Uterus (tissue), 4 donors: ENCODE data around the gene ACSF2. TPM values are rescaled to one million over a fixed set of nuclear protein-coding genes. Genes with fewer than 3 reads are reported as not detected.
A peak's percentile ranks its signal among the peaks of the same experiment; 100 is the strongest.

ENCODE experiments used
- DNase-seq, 2 donors: peaks; one replicate each; pipeline ENCODE4 v3.0.0-alpha.2; 2019 to 2020
- H3K27ac ChIP-seq, 2 donors: fragments of 200-600 bp; sonication (generic); 1 replicate in 1 of 2; 2 replicates in 1 of 2; pipeline ENCODE4 v1.5.1; 2016 to 2018
- H3K27me3 ChIP-seq, 2 donors: fragments of 200-600 bp; sonication (generic); one replicate each; pipeline ENCODE4 v1.5.1; 2018 to 2019; ENCODE audit warnings: control low read depth in 1 of 2
- H3K36me3 ChIP-seq, 2 donors: fragments of 200-600 bp; sonication (generic); one replicate each; pipeline ENCODE4 v1.5.1; 2019; ENCODE audit warnings: control low read depth in 1 of 2
- H3K4me1 ChIP-seq, 2 donors: fragments of 200-600 bp; sonication (generic); one replicate each; pipeline ENCODE4 v1.5.1; 2018 to 2019; ENCODE audit warnings: control low read depth in 1 of 2
- H3K4me3 ChIP-seq, 2 donors: fragments of 200-600 bp; sonication (generic); 1 replicate in 1 of 2; 2 replicates in 1 of 2; pipeline ENCODE4 v1.5.1; 2018 to 2019; ENCODE audit warnings: mild to moderate bottlenecking in 1 of 2
- H3K9me3 ChIP-seq, 2 donors: fragments of 200-600 bp; sonication (generic); one replicate each; pipeline ENCODE4 v1.5.1; 2019; ENCODE audit warnings: control low read depth in 1 of 2
- POLR2A ChIP-seq, 2 donors: fragments of 450-650 bp; IDR thresholded peaks; one replicate each; pipeline ENCODE4 v1.6.1; 2016; ENCODE audit warnings: antibody characterized with exemption in 2 of 2, mild to moderate bottlenecking in 1 of 2, moderate library complexity in 1 of 2
- intact Hi-C: fragments of 100-400 bp; cut with DNase I; formaldehyde crosslinking; loops from one replicate; pipeline ENCODE4 v1.15.1; 2023; ENCODE audit warnings: low total_unique reads
- total RNA-seq, 4 donors: library from RNA; depleted of rRNA in 3 of 4; stranded (reverse); fragments of >200 nt in 3 of 4; gene quantifications; one replicate each; pipeline versions ENCODE4 v1.1.0 to v1.2.4, GENCODE V29; 2014 to 2023
- TF ChIP-seq, protein P1 (sequence below), 4 experiments: fragments of 200-600 bp in 2 of 4; fragments of 450-650 bp in 2 of 4; sonication (generic) in 2 of 4; IDR thresholded peaks; one replicate each; pipeline ENCODE4 v1.5.1; 2016 to 2019; ENCODE audit warnings: antibody characterized with exemption in 4 of 4, mild to moderate bottlenecking in 2 of 4, moderate library complexity in 1 of 4
- donor health status: DM: yes; HTN: yes; CAD: no.

Gene ACSF2, protein sequence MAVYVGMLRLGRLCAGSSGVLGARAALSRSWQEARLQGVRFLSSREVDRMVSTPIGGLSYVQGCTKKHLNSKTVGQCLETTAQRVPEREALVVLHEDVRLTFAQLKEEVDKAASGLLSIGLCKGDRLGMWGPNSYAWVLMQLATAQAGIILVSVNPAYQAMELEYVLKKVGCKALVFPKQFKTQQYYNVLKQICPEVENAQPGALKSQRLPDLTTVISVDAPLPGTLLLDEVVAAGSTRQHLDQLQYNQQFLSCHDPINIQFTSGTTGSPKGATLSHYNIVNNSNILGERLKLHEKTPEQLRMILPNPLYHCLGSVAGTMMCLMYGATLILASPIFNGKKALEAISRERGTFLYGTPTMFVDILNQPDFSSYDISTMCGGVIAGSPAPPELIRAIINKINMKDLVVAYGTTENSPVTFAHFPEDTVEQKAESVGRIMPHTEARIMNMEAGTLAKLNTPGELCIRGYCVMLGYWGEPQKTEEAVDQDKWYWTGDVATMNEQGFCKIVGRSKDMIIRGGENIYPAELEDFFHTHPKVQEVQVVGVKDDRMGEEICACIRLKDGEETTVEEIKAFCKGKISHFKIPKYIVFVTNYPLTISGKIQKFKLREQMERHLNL
- 10 to 100 TPM; 16.7 to 60.6 (median 45.7) TPM for total RNA-seq

DNA sequence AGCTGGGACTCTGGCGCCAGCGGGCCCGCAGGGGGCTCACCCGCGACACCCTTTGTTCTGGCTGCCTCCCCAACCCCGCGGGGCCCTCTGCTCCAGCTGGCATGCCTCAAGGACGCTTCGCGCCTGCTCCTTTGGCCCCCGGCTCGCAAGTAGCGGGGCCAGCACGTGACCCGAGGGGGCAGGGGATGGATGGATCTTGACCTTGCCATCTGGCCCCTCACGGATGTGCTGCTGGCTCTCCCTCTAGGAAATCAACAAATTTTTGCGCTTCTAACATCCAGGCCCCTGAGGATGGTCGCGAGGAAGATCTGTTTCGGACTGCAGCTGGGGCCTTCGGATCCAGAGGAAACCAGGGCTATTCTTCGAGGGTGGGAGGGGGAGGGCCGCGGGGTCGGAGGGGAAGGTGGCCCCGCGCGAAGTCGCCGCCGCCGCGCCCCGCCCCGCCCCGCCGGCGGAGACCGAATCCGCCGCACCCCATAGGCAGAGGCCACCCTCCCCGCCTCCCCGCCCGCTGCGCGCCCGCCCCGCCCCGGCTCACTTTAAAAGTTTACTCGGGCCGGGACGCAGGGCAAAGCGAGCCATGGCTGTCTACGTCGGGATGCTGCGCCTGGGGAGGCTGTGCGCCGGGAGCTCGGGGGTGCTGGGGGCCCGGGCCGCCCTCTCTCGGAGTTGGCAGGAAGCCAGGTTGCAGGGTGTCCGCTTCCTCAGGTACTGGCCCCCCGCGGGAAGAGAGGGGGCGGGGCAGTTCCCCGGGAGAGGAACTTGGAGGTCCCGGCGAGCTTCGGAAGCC lies at the start of gene ACSF2:
TSS of gene ACSF2 (plus strand) at position 537 of the 790 bp plus-strand sequence. CDS start at position 581, 44 bp downstream.
- peaks cover 0 to 4% of the 10 kb centered on the region in 2 donors for H3K4me1 ChIP-seq
- peak within 1 kb of the TSS; percentile 68 to 80 for H3K4me3 ChIP-seq
- DNase-seq: peak; percentile 60 to 75
- intact Hi-C loops: no loop called here
- no peaks in the 10 kb centered on the region for H3K36me3 ChIP-seq
- peak within 1 kb of the TSS; percentile 86 for H3K27ac ChIP-seq
- no peaks in the 10 kb centered on the region for H3K27me3 ChIP-seq
- no peaks in the 10 kb centered on the region for H3K9me3 ChIP-seq
- TF ChIP-seq, protein P1, sequence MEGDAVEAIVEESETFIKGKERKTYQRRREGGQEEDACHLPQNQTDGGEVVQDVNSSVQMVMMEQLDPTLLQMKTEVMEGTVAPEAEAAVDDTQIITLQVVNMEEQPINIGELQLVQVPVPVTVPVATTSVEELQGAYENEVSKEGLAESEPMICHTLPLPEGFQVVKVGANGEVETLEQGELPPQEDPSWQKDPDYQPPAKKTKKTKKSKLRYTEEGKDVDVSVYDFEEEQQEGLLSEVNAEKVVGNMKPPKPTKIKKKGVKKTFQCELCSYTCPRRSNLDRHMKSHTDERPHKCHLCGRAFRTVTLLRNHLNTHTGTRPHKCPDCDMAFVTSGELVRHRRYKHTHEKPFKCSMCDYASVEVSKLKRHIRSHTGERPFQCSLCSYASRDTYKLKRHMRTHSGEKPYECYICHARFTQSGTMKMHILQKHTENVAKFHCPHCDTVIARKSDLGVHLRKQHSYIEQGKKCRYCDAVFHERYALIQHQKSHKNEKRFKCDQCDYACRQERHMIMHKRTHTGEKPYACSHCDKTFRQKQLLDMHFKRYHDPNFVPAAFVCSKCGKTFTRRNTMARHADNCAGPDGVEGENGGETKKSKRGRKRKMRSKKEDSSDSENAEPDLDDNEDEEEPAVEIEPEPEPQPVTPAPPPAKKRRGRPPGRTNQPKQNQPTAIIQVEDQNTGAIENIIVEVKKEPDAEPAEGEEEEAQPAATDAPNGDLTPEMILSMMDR (IDR thresholded peaks at IDR 0.05): no peak
- TF ChIP-seq POLR2A (IDR thresholded peaks at IDR 0.05): peak; percentile 38 to 59

DNA sequence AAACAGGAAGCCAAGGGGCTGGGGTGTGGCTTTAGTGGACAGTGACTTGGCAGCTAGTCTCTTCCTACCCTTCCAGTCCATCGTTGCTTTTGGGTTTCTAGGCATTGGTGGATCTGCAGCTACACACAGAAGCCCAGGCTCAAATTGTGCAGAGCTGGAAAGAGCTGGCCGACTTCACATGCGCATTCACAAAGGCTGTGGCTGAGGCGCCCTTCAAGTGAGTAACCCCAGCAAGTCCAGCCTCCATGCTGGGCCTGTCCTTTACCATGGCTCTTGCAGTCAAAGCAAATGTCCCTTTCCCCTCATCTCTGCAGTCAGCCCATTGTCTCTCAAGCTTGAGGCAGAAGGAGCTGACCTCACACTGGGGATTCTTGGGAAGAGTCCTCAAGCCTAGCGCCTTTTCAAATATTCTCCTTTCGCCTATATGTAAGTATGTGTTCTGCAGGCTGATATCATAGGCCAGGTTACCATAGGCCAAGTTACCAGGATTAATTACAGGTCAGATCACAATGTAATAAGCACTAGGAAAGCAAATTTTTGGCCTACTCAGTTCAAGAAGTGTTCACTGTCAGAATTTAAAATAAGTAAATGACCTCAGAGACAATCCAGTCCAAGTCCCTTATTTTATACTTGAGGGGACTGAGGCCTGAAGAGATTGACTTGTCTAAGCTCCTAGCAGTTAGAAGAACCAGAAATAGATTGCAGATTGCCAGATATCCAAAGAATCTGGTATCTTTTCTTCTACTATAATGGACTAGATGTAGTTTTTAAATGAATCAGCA lies 46.5 kb upstream of the ACSF2 start:
- TF ChIP-seq, protein P1 (IDR thresholded peaks at IDR 0.05): no peak
- TF ChIP-seq POLR2A (IDR thresholded peaks at IDR 0.05): no peak
- intact Hi-C loops: no loop called here
- Histone ChIP-seq H3K4me3 (no peak overlapping the region), H3K27me3 (no peaks in the 10 kb centered on the region), H3K4me1 (no peaks in the 10 kb centered on the region), H3K27ac (no peak overlapping the region), H3K9me3 (no peaks in the 10 kb centered on the region), H3K36me3 (no peaks in the 10 kb centered on the region)
- no peak for DNase-seq

DNA sequence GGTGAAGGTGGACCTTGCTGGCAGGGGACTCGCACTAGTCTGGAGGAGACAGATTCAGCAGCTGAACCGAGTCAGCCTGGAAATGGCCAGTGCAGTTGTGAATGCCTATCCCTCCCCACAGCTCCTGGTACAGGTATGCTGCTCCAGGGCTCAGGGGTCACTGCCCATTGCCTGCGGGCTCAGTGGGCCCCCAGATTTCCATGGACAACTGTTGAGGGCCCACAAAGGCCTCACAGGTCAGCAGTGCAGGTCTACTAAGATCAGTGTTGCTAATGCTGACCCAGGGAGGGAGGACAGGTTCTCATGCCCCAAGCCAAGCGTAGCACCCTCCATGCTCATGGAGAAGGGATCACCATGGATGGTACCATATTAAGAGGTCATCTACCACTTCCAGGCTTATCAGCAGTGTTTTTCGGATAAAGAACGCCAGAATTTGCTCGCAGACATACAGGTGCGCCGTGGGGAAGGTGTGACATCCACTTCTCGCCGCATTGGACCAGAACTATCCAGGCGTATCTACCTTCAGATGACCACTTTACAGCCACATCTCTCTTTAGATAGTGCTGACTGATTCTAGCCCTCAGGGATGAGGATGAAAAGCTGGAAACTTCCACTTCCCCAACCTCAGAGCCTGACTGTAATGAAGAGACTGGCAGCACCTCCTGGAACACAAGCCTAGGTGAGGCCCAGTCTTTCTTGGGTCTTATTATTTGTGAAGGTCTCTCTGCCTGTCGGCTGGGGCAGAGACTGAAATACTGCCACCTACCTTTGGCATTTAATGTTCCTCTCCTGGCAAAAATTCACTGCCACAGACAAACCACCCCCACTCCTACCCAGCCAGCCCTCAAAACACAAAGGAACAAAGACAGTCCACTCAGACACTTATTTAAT lies 45.4 kb upstream of the ACSF2 start:
- Histone ChIP-seq H3K4me3 (no peak overlapping the region), H3K27me3 (no peaks in the 10 kb centered on the region), H3K9me3 (no peaks in the 10 kb centered on the region), H3K4me1 (no peaks in the 10 kb centered on the region), H3K36me3 (no peaks in the 10 kb centered on the region), H3K27ac (no peak overlapping the region)
- TF ChIP-seq POLR2A (IDR thresholded peaks at IDR 0.05): no peak
- TF ChIP-seq, protein P1 (IDR thresholded peaks at IDR 0.05): no peak
- intact Hi-C loops: no loop called here
- DNase-seq: no peak

DNA sequence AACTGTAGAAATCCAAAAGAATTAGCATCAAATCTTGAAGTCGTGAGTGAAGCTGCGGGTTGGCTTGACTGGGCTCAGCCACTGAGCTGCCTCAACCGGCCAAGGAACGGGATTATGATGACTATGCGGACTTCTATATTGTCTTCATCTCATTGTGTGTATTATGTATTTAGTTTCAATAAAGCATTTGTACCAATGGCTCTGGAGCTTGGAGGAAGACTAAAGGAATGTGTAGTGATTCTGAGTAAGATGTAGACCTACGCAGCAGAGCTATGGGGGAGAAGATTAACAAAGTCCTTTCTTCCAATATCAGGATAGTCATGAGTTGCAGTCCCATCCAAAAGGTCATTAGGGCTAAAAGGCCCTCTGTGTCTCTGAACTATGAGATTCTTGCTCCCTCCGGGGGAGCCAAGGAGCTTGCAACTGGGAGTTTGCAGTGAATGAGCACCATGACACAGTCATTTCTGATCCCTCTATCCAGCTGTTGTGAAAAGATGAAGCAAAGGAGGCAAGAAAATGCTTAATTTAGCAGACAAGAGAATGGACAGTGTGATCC lies 44.7 kb upstream of the ACSF2 start:
- H3K27me3 ChIP-seq: no peaks in the 10 kb centered on the region
- no peak for DNase-seq
- intact Hi-C loops: no loop called here
- H3K9me3 ChIP-seq: no peaks in the 10 kb centered on the region
- H3K36me3 ChIP-seq: no peaks in the 10 kb centered on the region
- no peaks in the 10 kb centered on the region for H3K4me1 ChIP-seq
- H3K4me3 ChIP-seq: no peak overlapping the region
- TF ChIP-seq, protein P1 (IDR thresholded peaks at IDR 0.05): no peak
- TF ChIP-seq POLR2A (IDR thresholded peaks at IDR 0.05): no peak
- no peak overlapping the region for H3K27ac ChIP-seq
